CD4-positive, alpha-beta T cell treated with Interleukin-2 at 100 ng/mL for 4 hours (primary cell): ENCODE measurements around the gene SIGLECL1.
"Not testable (repeated sequence)": the region's sequence is repeated elsewhere in the genome, so short reads cannot be mapped to it uniquely, and the experiment has no call there.

Source experiments
- DNase-seq: peaks from one replicate; pipeline ENCODE4 v3.0.0-alpha.2; 2020; ENCODE audit warnings: low spot score

Gene SIGLECL1

DNA sequence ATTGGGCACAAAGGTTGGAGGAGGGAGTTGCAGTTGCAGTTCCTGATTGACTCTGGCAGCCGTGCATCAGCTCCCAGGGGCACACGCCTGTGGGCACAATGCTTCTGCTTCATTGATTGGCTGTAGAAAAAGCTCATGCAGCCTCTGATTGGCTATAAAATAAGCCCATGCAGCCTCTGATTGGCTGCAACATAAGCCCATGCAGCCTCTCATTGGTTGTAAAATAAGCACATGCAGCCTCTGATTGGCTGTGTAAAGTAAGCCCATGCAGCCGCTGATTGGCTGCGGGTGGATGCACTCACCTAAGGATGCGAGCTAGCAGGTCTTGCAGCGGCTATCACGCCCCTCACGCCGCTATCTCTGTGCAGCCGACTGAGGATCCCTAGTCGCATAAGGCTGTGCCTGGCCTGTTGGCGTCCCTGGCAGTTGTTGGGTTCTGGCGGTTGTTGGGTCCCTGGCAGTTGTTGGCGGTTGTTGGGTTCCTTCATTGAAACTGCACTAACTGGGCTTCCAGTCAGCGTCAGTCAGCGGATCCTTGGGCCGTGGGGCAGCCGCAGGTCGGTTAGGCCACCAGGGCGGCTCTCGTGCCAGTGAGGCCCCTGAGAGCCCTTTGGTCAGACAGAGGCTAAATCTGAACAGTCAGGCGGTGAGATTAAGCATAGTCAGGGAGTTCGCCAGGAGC is at the start of gene SIGLECL1:
Gene SIGLECL1, plus strand, starts transcription at position 295 of the 682 bp plus-strand sequence. CDS start 12,993 bp downstream, outside the sequence.
- no peak for DNase-seq

DNA sequence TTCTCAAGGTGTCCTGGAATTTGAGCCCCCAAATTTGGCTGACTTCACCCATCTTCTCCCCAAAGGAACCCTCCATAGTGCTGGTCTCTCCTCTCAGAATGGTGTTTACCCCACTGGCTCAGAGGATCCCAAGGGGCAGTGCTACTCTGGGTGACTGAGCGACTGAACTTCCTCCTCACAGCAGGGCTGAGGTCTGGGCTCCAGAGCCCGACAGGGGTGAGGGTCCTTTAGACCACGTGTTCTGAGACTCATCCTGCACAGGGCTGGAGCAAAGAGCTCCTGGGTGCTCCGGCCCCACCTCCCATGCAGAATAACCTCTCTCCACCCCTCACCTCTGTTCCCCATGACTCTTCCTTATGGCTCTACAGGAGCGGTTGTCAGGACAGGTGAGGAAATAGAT is 49.2 kb upstream of the SIGLECL1 start:
- no peak for DNase-seq

DNA sequence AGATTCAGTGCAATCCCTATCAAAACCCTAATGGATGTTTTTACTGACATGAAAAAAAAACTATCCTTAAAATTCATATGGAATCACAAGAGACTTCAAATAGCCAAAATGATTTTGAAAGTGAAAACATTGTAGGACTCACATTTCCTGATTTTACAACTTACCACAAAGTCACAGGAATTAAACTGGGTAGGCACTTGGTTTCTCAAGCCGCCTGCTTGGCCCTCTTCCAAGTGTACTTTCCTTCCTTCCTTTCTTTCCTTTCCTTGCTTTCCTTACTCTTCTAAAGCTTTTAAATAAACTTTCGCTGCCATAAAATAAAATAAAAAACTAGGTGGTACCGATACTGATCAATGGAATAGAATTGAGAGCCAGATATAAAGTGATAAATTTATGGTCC is 47.0 kb upstream of the SIGLECL1 start:
- DNase-seq = no peak

DNA sequence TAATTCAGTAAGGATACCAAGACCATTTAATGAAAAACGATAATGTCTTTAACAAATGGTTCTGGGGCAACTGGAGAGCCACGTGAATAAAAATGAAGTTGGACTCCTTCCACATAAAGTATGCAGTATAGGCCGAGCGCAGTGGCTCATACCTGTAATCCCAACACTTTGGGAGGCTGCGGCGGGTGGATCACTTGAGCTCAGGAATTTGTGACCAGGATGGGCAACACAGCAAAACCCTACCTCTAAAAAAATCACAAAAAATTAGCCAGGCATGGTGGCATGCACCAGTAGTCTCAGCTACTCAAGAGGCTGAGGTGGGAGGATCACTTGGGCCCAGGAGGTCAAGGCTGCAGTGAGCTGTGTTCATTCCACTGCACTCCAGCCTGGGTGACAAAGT is 46.6 kb upstream of the SIGLECL1 start:
- DNase-seq = no peak

DNA sequence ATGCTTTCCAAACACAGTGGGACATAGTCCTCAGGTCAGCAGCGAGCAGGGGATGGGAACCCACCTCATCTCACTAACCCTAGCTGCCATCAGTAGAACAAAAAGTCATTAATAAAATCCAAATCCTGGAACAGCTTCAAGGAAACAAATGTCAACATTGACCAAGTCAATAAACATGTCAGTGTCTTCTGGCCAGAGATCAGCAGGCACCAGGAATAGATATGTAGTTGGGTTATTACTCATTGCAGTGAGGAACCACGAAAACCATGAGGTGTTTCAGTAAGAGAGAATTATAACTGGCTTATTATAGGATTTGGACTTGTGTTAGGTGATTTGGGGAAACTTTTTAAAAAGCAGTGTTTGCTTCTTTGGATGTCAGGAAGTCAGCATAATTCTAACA is 43.1 kb upstream of the SIGLECL1 start:
- no peak for DNase-seq

DNA sequence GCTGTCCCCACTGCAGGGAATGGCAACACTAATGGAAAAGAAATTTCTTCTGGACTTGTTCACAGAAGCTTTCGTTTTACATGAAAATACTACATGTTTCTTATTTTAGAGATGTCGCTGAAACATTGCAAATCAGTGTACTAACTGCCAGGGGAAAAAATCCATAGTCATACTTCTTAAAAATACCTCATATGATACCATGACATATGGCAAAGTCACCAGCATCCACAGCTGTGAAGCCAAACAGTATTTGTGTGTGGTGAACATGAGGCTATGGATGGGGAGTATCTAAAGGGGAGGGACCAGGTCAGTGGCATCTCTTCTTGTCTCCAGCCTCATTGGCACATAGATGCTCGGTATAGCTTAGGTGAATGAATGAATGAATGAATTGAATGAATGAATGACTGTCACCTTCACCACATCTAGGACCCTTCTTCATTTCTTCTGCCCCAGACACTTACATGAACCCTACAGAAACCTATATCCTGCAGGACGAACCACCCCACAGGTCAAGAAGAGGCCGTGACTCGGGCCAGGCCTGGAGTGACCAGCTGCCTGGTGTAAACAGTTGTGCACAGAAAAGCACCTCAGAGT is 40.6 kb upstream of the SIGLECL1 start:
- DNase-seq = no peak

DNA sequence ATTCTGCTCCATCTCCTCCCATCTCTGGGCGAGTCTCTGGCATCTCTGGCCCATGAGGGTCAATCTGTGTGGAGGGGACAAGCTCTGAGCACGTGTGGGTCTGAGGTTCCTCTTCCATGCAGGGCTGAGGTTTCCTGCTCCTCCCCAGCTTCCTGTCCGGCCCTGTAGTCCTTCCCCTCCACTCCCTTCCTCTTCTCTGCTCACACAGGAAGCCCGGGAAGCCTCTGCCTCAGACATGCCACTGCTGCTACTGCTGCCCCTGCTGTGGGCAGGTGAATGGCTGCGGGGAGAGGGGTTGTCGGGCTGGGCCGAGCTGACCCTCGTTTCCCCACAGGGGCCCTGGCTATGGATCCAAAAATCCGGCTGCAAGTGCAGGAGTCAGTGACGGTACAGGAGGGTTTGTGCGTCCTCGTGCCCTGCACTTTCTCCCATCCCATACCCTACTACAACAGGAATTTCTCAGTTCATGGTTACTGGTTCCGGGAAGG is 40.0 kb upstream of the SIGLECL1 start:
- not testable (repeated sequence) for DNase-seq

DNA sequence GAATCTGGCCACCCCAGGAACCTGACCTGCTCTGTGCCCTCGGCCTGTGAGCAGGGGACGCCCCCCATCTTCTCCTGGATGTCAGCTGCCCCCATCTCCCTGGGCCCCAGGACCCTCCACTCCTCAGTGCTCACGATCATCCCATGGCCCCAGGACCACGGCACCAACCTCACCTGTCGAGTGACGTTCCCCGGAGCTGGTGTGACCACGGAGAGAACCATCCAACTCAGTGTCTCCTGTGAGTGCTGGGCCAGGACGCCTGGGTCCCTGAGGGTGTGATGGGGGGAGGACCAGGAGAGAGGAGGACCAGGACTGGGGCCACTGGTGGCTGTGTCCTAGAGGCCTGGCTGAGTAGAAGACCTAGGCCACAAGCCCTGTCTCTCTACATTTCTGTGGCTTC is 39.0 kb upstream of the SIGLECL1 start:
- DNase-seq = no peak

DNA sequence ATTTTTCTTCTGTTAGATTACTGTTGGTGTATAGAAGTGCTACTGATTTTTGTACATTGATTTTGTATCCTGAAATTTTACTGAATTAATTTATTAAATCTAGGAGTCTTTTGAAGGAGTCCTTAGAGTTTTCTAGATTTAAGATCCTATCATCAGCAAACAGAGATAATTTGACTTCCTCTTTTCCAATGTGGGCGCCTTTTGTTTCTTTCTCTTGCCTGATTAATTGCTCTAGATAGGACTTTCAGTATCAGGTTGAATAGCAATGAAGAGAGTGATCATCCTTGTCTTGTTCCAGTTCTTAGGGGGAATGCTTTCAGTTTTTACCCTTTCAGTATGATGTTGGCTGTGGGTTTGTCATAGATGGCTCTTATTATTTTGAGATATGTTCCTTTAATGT is 31.6 kb upstream of the SIGLECL1 start:
- DNase-seq = no peak

DNA sequence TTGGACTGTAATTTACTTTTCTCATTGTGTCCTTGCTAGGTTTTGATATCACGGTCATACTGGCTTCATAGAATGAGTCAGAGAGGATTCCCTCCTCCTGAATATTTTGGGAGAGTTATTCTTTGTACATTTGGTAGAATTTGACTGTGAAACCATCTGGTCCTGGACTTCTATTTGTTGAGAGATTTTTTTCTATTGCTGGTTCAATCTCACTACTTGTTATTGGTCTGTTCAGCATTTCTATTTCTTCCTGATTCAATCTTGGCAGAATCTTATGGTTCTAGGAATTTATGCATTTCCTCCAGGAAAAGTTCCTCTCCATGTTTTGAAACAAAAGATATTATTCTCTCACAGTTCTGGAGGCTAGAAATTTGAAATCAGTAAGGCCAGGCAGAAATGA is 30.9 kb upstream of the SIGLECL1 start:
- no peak for DNase-seq

DNA sequence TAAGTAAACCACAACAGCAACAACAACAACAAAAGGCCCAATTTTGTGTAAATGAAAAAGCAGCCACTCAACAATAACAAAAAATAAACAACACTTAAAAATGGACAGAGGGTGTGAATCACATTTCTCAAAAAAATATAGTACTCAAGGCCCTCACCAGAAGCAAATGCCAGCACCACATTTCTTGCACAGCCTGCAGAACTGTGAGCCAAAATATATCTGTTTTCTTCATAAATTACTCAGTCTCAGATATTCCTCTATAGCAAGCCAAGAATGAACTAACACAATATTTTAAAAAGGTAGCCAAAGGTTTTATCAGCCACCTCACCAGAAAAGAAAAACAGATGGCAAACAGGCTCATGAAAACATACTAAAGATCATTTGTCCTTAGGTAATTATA is 29.9 kb upstream of the SIGLECL1 start:
- no peak for DNase-seq

DNA sequence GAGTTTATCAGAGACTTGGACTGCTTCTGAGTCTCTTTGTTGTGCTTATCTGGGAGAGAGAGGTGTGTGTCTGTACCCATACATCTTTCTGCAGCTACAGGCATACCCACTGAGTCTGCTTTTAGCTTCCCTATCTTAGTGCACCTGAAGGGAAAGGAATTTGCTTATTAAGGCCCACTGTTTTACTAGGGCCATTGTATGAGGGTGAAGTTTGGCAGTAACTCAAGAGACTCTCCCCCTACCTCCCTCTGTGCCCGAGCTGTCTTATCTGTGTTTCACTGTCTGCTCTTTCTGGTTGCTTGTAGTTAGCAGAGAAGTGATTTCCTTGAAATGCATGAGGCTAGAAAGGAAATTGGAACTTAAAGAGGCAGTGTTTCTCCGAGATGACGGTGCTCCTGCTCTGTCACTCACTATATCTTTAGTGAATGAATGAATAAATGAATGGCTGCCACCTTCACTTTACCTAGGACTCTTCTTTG is 26.7 kb upstream of the SIGLECL1 start:
- DNase-seq = no peak

DNA sequence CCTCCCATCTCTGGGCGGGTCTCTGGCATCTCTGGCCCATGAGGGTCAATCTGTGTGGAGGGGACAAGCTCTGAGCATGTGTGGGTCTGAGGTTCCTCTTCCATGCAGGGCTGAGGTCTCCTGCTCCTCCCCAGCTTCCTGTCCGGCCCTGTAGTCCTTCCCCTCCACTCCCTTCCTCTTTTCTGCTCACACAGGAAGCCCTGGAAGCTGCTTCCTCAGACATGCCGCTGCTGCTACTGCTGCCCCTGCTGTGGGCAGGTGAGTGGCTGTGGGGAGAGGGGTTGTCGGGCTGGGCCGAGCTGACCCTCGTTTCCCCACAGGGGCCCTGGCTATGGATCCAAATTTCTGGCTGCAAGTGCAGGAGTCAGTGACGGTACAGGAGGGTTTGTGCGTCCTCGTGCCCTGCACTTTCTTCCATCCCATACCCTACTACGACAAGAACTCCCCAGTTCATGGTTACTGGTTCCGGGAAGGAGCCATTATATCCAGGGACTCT is 25.9 kb upstream of the SIGLECL1 start, which contains the start of gene CD33:
Gene CD33, plus strand, starts transcription at position 183 of the 496 bp plus-strand sequence. Its CDS starts 39 bp downstream, at position 222.
- DNase-seq = not testable (repeated sequence)

DNA sequence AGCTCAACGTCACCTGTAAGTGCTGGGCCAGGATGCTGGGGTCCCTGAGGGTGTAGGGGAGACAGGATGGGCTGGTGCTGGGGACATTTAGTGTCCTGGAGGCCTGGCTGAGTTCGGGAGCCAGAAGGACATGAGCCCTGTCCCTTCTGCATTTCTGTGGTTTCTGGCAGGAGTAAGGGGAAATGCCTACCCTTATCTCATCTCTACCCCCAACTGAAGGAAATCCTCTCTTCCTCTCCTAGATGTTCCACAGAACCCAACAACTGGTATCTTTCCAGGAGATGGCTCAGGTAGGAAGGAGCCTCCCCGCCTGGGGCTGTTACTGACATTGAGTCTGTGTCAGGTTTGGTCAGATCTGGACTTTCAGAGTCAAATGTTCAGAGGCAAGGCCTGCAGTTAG is 24.8 kb upstream of the SIGLECL1 start:
- DNase-seq = no peak

DNA sequence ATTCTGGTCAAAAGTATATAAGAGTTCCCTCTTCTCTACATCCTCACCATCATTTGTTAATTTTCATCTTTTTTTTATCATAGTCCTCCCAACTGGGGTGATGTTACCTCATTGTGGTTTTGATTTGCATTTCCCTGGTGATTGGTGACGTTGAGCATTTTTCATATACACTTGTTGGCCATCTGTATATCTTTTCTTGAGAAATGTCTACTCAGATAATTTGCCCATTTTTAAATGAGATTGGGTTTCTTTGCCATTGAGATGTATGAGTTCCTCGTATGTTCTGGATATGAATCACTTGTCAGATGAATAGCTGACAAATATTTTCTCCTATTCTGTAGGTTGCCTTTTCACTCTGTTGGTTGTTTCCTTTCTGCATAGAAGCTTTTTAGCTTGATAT is 23.6 kb upstream of the SIGLECL1 start:
- no peak for DNase-seq

DNA sequence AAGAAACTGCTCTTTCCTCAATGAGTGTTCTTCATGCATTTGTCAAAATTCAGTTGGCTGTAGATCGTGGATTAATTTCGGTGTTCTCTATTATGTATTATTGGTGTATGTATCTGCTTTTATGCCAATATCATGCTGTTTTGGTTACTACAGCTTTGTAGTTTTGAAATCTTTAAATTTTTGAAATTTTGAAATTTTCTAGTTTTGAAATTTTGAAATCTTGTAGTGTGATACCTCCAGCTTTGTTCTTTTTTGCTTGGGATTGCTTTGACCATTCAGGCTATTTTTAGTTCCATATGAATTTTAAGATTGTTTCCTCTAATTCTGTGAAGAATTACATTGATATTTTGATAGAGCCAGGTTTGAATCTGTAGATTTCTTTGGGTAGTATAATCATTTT is 22.9 kb upstream of the SIGLECL1 start:
- no peak for DNase-seq

DNA sequence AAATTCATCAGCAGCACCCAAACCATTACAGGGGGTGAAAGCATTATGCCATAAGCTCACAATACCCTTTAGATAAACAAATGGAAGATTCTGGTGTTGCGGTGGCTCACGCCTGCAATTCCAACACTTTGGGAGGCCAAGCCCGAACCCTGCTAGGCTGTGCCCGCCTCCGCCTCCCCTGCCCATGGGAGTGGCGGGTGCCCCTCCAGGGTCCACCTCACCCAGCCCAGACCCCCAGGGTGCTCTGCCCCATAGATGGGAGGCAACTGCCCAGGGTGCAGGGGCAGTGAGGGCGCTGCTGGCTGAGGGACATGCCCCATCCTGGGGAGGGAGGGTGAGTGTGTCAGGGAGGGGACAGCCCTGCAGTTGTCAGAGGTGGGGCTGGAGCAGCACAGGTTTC is 10.0 kb upstream of the SIGLECL1 start:
- DNase-seq = no peak

DNA sequence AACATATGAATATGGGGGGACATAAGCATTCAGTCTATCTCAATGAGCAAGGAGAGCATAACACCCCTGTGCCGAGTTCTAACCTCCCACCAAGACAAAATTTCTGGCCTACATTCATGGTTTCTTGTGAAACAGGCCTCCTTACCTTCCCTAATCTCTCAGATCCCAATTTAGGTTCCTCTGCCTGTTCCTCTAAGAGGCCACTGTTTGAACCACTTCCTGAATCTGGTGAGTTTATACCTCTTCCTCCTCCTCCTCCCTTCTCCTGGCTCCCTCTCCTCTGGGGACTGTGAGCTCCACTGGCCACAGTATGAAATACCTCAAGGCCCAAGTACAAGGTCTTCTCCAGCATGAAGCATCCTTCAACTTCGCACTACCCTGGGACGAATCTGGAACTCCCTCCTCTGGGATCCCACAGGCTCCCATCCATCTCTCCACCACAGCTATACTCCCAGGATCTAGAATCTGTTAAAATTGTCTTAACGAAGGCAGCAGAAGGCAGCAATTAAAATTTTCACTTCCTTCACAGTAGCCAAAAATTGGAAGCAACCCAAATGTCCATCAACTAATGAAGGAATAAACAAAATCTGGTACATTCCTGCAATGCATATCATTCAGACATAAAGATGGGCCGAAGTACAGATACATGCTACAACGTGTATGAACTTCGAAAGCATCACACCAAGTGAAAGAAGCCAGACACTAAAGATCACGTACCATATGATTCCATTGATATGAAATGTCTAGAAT is 7.8 kb upstream of the SIGLECL1 start:
- no peak for DNase-seq

DNA sequence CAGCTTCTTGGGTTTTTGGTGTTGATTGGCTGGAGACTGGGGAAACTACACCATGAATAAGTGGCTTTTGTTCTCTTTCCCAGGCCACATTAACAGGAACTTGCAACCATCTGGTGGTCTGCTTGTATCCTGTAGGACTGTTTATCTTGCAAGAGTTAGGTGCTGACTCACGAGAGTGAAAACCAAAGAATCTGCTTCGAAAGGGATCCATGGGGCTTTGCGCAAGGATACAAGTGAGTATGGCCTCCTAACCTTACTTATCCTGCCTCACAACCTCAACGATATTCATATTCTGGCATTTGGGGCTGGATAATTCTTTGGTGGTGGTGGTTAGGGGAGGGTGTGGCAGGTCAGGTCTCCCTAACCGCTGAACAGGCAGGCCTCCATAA is 4.7 kb upstream of the SIGLECL1 start:
- DNase-seq = no peak

DNA sequence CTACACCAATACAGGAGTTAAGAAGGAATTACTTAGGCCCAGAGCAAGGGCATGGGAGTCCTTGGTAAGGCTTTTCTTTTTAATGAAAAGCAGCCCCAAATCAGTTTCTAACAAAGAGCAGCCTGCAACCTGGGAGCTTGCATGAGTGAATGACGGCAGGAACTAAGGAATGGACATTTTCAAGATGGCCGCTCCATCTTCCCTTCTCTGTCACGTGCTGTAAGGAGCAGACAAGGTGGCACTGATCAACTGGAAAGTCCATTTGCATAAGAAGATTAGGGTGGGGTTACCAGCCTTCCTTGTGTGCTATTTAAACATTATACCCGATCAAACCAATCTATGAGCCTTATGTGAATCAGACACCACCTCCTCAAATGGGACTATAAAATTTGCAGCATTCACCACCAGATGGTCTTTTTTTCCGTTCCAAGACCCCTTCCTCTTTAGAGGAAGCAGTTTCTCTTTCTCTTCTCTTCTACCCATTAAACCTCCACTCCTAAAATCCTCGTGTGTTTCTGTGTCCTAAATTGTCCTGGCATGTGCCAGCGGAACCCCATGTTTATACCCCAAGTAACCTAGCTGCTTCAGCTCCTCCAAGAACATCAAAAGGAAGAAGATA is 2.8 kb upstream of the SIGLECL1 start:
- DNase-seq = no peak

DNA sequence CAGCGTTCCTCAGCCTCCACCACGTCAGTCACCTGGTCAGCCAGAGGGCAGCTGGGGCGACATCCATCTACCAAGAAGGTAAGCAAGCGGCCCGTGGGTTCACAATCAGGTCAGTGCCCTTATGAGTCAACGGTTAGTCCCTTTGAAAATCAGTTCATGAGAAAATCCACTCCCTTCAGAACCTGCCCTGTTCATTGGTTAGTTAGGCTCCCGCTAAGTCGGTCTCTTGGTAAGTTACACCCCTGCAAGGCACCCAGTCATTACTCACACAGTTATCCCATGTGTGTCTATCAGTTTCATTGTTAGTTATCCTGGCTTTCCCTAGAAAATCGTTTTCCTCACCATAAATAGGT is 564 bp downstream of the SIGLECL1 start:
- no peak for DNase-seq

DNA sequence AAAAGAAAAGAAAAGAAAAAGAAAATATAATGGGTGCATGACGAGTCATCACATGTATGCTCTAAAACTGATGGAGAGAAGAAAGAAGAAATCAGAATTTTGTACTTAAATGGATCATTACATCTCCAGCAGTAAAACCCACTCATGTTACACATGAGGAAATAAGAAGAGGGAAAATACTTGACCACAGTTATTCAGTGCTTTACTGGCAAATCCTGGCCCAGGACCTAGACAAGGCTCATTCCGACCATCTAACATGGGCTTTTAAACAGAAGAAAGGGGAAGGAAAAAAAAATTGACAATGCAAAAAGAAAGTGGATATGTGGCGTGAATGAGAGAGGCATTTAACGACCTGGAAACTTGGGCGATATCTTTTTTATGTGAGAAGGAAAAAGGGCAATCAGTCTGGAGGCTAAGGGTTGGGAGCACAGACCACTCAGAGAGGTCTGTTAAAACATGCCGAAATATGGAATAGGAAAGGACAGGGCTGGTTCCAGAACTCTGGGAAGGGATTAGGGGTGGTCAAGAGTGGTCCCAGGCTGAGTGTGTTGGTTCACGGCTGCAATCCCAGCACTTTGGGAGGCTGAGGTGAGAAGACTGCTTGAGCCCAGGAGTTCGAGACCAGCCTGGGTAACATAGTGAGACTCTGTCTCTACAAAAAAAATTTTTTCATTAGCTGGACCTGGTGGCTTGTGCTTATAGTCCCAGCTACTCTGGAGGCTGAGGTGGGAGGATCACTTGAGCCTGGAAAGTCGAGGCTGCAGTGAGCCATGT is 1.6 kb downstream of the SIGLECL1 start:
- no peak for DNase-seq
